ENCODE measurements around the gene NLGN4Y. TPM values are rescaled to one million over a fixed set of nuclear protein-coding genes. Genes with fewer than 3 reads are reported as not detected.

The NLGN4Y gene
- total RNA-seq, 1 donor from 2014 or later, result not detected

DNA sequence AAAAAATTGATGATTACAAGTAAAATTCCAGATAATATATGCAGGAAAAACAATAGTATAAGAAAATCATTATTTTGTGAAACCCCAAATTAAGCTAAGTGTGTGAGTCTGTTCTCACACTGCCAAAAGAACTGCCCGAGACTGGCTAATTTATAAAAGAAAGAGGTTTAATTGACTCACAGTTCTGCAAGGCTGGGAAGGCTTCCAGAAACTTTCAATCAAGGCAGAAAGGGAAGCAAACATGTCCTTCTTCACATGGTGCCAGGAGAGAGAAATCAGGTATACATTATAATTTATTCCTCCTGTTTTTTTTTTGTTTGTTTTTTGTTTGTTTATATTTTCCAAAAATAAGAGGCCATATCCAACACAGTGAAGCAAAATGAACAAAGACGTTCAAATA, 276.8 kb downstream of the NLGN4Y start:
- Mint-ChIP-seq H3K4me3 (ENCODE audit: unreplicated experiment) (no peak overlapping the region), H3K9me3 (ENCODE audit: unreplicated experiment) (no peaks in the 10 kb centered on the region), H3K4me1 (ENCODE audit: unreplicated experiment) (no peaks in the 10 kb centered on the region), H3K27me3 (ENCODE audit: unreplicated experiment) (no peaks in the 10 kb centered on the region), H3K36me3 (ENCODE audit: unreplicated experiment) (no peaks in the 10 kb centered on the region), H3K27ac (ENCODE audit: unreplicated experiment) (no peak overlapping the region)
- no peak for DNase-seq (ENCODE audit: extremely low spot score, unreplicated experiment)
- TF ChIP-seq, protein P1, sequence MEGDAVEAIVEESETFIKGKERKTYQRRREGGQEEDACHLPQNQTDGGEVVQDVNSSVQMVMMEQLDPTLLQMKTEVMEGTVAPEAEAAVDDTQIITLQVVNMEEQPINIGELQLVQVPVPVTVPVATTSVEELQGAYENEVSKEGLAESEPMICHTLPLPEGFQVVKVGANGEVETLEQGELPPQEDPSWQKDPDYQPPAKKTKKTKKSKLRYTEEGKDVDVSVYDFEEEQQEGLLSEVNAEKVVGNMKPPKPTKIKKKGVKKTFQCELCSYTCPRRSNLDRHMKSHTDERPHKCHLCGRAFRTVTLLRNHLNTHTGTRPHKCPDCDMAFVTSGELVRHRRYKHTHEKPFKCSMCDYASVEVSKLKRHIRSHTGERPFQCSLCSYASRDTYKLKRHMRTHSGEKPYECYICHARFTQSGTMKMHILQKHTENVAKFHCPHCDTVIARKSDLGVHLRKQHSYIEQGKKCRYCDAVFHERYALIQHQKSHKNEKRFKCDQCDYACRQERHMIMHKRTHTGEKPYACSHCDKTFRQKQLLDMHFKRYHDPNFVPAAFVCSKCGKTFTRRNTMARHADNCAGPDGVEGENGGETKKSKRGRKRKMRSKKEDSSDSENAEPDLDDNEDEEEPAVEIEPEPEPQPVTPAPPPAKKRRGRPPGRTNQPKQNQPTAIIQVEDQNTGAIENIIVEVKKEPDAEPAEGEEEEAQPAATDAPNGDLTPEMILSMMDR (IDR thresholded peaks at IDR 0.05), result no peak

- no peak for DNase-seq (ENCODE audit: extremely low spot score, unreplicated experiment)
- H3K9me3 Mint-ChIP-seq (ENCODE audit: unreplicated experiment), result no peaks in the 10 kb centered on the region
- H3K27ac Mint-ChIP-seq (ENCODE audit: unreplicated experiment), result no peak overlapping the region
- H3K4me3 Mint-ChIP-seq (ENCODE audit: unreplicated experiment), result no peak overlapping the region
- H3K4me1 Mint-ChIP-seq (ENCODE audit: unreplicated experiment), result no peaks in the 10 kb centered on the region
- TF ChIP-seq, protein P1 (IDR thresholded peaks at IDR 0.05), result no peak
- no peaks in the 10 kb centered on the region for H3K27me3 Mint-ChIP-seq (ENCODE audit: unreplicated experiment)
- H3K36me3 Mint-ChIP-seq (ENCODE audit: unreplicated experiment), result no peaks in the 10 kb centered on the region
Measured at GRCh38 chrY:14802125-14802524, 277.8 kb downstream of the NLGN4Y start.

DNA sequence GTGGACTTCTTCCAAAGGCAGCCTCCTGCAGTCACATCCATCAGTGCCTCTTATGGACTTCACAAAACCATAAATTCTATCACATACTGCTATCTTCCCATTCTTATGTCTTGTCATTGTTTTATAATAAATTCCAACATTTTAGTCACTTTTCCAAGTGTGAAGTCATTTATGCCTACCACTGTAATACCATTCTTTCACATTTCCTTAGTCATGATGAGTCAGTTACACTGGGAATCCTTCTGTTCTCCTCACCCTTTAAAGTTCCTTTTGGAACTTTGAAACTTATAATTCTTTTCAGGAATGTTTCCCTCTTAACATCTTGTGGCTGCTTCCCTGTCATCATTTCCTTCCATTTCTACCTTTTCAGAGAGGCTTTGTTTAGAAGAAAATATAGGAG, 279.7 kb downstream of the NLGN4Y start:
- Mint-ChIP-seq H3K4me1 (ENCODE audit: unreplicated experiment) (no peaks in the 10 kb centered on the region), H3K9me3 (ENCODE audit: unreplicated experiment) (no peaks in the 10 kb centered on the region), H3K36me3 (ENCODE audit: unreplicated experiment) (no peaks in the 10 kb centered on the region), H3K27ac (ENCODE audit: unreplicated experiment) (no peak overlapping the region), H3K4me3 (ENCODE audit: unreplicated experiment) (no peak overlapping the region), H3K27me3 (ENCODE audit: unreplicated experiment) (no peaks in the 10 kb centered on the region)
- TF ChIP-seq, protein P1 (IDR thresholded peaks at IDR 0.05), result no peak
- no peak for DNase-seq (ENCODE audit: extremely low spot score, unreplicated experiment)

GRCh38 chrY:14818452-14818851, 294.1 kb downstream of the NLGN4Y start:
- Mint-ChIP-seq H3K27ac (ENCODE audit: unreplicated experiment) (no peak overlapping the region), H3K9me3 (ENCODE audit: unreplicated experiment) (no peaks in the 10 kb centered on the region), H3K4me1 (ENCODE audit: unreplicated experiment) (no peaks in the 10 kb centered on the region), H3K4me3 (ENCODE audit: unreplicated experiment) (no peak overlapping the region), H3K36me3 (ENCODE audit: unreplicated experiment) (no peaks in the 10 kb centered on the region), H3K27me3 (ENCODE audit: unreplicated experiment) (no peaks in the 10 kb centered on the region)
- no peak for DNase-seq (ENCODE audit: extremely low spot score, unreplicated experiment)
- TF ChIP-seq, protein P1 (IDR thresholded peaks at IDR 0.05), result no peak

GRCh38 chrY:14822201-14822600, 297.9 kb downstream of the NLGN4Y start:
- Mint-ChIP-seq H3K9me3 (ENCODE audit: unreplicated experiment) (no peaks in the 10 kb centered on the region), H3K36me3 (ENCODE audit: unreplicated experiment) (no peaks in the 10 kb centered on the region), H3K4me1 (ENCODE audit: unreplicated experiment) (no peaks in the 10 kb centered on the region), H3K27me3 (ENCODE audit: unreplicated experiment) (no peaks in the 10 kb centered on the region), H3K27ac (ENCODE audit: unreplicated experiment) (no peak overlapping the region), H3K4me3 (ENCODE audit: unreplicated experiment) (no peak overlapping the region)
- DNase-seq (ENCODE audit: extremely low spot score, unreplicated experiment), result no peak
- TF ChIP-seq, protein P1 (IDR thresholded peaks at IDR 0.05), result no peak
